NCI-H2196 (cell line): ENCODE results near the gene C2CD4A.

Source experiments
- DNase-seq: peaks from one replicate; lab custom pipeline; 2025; ENCODE audit not compliant: unreplicated experiment; lab: John Stamatoyannopoulos, UW

C2CD4A gene

DNA sequence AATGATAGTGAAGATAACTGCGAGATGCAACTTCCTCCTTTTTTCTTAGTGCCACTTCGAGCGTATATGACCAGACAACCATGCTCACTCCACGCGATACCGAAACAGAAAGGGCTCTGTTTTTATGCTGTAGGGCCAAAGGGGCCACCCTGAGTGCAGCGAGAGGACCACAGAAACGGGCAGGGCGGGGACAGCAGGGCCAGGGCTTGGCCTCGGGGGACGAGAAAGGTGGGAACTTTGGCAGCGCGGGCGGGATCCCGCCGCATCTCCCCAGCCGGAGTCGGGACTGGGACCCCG is 7.0 kb upstream of the C2CD4A start:
- DNase-seq: peak; percentile 6

DNA sequence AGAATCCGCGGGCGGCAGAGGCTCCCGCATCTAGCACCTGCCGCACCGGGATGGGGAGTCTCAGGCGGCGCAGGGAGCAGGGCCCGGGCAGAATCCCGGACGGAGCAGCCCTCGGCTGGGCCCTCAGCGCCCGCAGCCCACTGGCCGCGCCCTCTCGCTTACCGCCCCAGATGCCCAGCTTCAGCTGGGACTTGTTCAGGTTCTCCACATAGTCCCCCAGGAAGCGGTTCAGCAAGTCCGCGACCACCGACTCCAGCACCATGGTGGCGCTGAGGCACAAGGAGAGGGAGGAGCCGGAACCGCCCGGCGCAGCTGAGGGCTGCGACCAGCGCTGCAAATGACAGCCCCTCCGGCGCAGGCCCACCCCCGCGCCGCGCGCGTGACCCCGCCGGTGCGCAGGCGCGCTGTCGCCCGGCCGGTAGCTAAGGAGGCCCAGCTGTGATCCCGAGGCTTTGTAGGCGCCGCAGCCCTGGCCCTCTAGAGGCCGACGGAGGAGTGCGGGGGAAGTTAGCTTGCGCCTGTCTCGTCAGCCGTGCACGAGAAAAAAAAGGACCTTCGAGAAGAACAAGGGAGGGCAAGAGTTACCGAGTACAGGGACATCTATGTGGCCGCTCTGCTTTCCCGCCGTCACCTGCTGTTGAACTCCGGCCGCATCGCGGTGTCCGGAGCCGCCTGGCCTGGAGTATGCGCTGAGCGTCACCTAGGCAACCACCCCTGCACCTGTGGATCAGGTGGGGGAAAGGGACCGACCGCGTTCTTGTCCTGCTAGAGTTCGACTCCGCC is 6.5 kb upstream of the C2CD4A start, which contains the start of gene VPS13C:
VPS13C (minus strand) TSS at position 335 of the 783 bp plus-strand sequence; CDS start at position 262, 73 bp downstream.
- peak; percentile 79 for DNase-seq

DNA sequence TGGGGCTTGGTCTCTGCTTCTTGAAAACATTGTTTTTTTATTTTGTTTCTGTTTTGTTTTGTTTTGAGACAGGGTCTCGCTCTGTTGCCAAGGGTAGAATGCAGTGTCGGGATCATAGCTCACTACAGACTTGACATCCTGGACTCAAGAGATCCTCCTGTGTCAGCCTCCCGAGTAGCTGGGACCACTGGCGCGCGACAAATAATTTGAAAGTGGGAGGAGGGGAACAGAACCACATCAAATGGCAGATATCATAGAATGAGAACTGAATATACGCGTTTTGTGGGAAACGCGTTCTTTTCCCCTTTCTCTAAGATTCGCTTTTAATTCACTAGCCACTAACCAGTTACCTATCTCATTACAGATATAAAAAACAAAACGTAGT is 5.9 kb upstream of the C2CD4A start:
- DNase-seq: no peak

DNA sequence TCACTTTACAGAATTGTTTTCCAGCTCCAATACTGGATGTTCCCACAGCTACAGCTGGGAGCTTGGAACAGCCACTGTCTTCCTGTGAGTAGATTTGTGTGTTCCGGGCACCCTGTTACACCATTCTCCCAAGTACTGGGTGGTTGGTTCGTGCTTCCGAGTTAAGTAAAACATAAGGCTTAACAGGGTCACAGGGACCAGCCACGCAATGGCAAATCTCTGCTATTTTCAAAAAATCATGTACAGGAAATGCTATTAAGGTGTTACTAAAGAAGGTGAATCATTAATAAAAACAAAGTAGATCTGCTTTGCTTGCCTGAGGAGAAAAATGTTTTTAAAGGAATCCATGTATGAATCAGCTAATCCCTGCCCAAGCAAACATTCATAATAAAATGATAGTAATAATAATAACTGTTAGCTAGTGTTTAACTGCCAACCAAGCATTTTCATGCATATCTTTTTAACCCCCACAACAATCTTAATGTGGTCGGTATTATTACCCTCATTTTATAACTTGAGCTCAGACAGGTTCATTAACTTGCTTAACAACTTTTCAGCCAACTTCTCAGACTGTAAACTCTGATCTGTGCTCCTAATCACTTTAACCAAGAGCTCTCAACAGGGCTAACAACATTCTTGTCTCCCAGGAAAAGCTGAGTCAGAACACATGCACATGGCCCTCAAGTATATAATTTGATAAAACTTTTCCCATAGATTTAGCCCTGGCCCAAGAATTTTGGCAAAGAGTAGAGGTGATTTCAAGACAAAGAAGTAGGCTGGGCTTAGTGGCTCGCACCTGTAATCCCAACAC is 2.7 kb upstream of the C2CD4A start:
- DNase-seq: no peak

DNA sequence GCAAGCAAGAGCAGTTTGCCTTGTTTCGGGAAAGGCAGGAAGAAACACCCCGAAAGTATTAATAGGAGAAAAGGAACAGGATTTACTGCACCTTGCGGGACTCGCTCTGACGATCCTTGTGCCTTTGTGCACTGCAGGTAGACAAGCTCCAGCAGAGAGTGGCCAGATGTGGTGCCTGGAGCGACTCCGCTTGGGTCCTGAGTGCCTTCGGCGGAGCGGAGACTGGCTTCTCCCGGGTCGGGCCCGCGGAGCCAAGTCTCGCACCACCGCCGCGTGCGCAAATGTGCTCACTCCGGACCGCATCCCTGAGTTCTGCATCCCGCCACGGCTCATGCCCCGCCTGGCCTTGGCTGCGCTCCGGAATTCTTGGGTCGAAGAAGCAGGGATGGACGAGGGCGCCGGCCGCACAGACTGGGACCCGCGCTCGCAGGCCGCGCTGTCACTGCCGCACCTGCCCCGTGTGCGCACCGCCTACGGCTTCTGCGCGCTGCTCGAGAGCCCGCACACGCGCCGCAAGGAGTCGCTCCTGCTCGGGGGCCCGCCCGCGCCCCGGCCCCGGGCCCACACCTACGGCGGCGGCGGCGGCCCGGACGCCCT is 769 bp downstream of the C2CD4A start:
- peak; percentile 28 for DNase-seq

DNA sequence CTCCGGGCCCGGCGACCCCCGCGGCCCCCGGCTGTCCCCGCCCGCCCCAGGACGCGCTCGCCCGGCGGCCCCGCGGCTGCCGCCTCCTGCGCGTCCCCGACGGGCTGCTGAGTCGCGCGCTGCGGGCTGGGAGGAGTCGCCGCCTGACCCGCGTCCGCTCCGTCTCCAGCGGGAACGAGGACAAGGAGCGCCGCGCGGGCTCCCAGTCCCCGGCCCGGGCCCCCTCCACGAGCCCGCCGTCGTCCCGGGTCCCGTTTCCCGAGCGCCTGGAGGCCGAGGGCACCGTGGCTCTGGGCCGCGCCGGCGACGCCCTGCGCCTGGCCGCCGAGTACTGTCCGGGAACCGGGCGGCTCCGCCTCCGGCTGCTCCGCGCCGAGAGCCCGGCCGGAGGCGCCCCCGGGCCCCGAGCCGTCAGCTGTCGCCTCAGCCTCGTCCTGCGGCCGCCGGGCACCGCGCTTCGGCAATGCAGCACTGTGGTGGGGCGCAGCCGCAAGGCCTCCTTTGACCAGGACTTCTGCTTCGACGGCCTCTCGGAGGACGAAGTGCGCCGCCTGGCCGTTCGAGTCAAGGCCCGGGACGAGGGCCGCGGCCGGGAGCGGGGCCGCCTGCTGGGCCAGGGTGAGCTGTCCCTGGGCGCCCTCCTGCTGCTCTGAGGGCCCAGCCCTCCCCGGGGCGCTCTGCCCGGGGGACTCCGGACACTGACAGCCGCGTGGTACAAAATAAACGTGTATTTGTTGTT is 1.5 kb downstream of the C2CD4A start:
- peak; percentile 43 for DNase-seq

DNA sequence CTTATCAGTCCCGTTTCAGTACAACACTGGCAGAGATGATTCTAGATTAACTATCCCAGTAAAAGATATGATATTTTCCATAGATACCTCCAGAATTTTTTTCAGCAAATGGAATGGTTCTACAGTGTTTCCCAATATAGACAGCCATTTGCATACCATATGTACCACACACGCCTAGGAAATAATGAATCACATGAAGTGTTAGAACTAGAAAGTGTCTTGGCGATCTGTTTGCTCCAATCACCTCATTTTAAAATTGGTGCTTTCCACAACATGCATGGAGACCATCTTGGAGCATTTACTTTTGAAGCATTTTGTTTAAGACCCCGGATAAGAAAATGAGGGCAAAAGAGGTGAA is 2.0 kb downstream of the C2CD4A start:
- no peak for DNase-seq

DNA sequence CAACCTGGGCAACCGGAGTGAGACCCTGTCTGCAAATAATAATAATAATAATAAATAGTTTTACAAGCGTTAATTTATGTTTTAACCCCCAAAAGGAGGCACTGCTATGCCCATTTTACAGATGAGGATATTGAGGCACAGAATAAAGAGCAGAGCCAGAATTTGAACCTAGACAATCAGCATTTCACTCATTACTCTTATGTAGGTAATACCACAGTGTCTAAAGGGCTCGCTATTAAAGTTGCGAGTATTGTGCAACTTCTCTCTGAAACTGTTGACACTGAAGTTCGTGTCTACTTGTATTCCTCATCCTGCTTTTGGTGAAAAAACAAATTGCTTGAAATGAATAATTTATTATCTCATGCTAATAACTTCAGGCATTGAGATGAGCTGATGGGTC is 2.8 kb downstream of the C2CD4A start:
- DNase-seq: no peak

DNA sequence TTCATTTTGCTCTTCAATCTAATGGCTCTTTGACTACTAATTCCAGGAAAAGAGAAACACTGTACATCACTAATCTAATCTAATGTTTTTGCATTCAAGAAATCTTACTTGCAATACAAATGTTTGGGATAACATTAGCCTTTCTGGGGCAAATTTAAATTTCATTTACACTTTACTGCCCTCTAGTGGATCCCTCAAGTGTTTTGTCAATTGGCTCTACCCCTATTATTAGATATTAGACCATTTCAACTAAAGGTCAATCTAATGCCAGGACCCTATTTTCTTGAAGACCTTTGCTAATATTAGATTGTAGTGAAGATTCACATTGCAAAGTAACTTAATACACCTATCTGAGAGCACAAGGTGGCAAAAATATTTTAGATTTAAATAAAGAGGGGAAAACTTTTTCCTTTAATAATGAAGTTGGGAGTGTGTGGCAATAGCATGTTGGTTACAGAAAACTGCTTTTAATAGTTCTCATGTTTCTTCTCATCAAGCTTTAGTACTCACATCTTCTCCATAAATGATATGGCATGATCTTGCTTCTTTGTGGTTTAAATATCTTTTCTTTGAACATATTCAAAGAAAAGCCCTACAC is 5.0 kb downstream of the C2CD4A start:
- peak; percentile 45 for DNase-seq

DNA sequence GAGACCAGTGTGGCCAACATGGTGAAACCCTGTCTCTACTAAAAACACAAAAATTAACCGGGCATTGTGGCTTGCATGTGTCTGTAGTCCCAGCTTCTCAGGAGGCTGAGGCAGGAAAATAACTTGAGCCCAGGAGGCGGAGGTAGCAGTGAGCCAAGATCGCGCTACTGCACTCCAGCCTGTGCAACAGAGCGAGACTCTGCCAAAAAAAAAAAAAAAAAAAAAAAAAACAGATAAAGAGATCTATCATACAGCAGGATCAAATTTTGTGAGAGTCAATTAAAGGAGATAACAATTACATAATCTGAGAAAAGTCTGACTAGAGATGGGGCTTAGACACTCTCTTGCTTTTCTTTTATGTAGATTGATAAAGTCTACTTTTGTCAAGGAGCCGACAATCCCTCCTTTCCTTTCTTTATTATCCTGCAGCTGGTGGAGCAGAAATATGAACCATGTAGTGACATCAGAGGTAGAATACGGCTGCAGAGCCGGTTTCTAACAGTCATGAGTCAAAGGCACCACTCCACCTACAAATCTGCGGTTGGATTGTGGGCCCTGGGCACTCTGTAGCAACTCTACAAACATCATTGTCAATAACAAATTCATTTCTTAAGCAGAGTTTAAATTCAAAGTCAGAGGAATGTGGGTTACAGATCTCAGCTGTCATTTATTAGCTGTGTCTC is 9.0 kb downstream of the C2CD4A start:
- DNase-seq: peak; percentile 70

DNA sequence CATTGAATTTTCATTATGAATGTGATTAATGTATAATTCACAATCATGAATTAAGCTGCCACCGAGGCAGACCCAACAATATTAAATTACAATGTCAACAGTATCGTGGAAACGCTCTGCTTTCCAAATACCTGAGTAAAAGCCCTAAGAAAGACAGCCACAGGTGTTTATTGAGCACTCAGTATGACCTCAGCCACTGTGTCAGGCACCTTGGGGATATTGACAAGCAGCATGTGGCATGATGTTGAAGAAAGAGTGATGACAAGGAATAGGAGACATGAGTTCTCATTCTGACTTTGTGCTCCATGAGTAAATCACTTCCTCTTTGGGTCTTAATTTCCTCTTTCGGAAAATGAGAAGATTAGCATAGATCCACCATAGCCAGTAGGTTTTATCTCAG is 12.8 kb downstream of the C2CD4A start:
- no peak for DNase-seq

DNA sequence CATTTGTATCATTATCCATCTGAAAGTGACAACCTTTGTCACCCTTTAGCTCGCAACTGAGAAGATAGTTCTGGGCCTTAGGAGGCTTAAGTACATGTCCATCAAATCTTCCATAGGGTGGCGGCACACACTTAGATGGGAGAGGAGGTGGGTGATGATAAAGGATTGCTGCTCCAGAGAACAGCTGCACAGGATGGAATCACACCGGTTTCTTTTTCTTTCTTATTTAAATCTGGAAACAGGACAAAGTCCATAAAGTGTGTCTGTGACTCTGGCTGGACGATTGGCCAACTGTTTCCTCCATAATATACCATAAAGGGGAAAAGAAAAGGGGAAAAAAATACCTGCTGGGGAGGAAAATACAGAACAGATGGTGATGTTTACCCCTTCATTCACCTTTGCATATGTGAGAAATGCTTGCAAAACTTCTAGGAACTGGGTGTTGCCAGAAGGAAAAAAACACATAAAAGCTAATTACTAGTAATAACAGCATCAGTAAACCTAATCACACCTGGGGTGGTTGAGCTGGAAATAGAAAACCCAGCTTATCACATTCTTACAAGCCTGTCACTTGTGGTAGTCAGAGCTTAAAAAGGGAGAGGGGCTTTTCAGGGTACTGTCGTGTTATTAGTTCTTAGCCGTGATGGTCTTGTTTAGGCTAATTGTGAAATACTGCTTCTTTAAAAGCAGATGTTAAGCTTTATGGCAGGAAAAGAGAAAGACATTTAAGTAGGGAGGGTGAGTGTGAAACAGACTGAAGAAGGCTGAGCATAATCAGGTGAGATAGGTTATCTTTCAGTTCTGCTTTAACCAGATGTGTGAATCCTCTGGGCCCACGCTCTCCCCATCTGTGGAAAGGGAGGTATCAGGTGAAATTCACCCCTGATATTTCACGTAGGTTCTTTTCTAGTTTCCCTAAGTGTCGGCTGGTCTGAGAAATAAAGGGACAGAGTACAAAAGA is 16.7 kb downstream of the C2CD4A start:
- no peak for DNase-seq

DNA sequence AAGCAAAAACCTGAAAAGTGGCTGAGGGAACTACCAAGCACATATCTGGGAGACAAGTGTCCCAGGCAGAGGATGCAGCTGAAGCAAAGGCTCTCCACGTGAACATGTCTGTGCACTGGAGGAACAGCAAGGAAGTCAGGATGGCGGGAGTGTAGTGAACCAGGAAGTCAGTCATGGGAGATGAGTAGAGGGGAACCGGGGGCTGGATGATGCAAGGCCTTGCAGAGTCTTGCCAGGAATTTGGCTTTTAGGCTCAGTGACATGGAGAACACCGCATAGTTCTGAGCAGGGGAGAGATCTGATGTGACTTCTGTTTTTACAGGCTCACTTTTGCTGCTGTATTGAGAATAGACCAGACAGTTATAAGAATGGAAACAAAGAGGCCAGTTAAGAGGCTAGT is 19.0 kb downstream of the C2CD4A start:
- DNase-seq: no peak

DNA sequence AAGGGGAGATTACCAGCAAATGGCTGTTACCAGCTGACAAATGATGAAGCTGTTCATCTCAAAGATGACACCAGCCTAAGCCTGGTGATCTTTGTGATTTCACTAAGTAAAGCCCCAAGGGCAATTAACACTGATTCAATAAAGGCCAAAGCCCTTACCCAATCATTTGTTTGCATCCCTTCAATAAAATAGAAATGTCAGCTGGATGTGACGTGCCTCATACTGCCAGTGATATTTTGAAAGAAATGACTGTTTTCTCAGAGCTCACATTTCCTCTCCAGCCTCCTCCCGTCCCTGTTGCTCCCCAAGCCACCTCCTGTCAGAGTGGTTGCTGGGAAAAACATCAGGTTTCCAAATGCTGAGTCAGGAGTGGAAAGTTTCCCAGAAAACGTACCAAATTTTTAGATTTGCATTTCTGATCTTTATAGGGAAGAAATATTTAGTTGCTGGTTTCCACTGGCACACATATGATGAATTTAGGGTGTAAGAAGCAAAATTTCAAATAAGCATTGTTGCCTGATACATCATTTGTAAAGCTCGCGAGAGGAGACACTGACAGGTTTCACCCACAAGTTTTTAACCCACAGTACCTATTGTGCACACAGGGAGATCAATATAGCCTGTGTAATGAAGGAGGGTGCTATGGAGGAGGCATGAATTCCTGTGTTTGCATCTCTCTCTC is 21.0 kb downstream of the C2CD4A start:
- peak; percentile 12 for DNase-seq

DNA sequence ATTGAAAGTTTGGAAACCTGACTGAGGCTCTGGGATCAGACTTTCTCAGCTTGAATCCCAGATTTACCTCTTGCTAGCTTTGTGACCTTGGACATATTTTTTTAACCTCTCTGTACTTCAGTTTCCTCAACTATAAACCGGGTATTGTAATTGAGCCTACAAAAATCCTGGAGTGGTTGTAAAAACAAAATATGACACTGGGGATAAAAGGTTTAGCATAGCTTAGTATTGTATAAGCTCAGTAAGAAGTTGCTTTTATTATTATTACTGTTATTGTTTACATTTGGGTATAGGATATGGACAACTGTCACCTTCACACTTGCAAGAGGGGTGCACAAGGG is 21.5 kb downstream of the C2CD4A start:
- no peak for DNase-seq

DNA sequence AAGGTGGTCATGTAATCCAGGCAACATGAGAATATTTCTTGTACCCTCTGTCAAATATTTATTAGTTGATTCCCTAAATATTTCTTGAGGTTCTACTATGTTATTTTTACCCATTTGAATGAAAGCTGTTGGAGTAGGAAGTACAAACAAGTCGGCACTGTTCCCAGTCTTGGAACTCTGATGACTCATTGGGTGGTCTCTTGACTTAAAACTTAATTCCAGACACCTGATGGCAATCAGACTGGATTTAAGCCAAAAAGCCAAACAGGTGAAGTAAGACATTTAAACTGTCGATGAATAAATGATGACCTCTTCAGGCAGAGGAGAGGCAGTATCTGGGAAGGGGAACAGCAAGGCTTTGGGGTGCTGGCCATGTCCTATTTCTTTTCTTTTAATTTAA is 22.8 kb downstream of the C2CD4A start:
- no peak for DNase-seq

DNA sequence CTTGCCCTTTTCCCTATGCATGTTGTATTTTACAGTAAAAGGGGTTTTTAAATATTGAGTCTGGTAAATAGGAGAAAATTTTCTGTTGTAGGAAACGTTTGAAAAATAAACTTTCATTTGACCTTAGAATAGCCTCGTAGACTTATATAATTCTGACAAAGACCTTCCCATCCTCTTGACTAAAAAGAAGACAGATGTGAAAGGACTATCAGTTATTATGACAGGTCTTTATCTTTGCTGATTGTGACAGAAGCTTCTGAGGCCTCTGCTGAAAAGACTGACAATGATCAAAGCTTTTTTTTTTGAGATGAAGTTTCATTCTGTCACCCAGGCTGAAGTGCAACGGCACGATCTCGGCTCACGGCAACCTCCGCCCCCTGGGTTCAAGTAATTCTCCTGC is 24.2 kb downstream of the C2CD4A start:
- DNase-seq: no peak

DNA sequence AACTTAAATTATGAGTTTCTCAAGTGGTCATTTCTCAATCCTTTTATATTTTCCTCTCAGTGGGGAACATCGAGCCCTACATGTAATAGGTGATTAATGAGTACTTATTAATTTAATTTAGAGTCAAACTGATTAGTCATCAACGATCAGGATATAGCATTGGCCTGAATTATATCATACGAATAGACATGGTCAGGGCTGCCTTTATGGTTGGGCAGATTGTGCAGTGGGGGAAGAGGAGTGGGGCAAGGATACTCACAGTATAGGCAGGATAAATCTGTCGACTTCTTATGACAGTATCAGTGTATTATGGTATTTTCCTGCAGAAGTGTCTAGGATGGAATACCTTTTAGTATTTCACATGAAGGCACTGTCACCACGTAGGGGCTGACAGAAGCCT is 27.0 kb downstream of the C2CD4A start:
- no peak for DNase-seq

DNA sequence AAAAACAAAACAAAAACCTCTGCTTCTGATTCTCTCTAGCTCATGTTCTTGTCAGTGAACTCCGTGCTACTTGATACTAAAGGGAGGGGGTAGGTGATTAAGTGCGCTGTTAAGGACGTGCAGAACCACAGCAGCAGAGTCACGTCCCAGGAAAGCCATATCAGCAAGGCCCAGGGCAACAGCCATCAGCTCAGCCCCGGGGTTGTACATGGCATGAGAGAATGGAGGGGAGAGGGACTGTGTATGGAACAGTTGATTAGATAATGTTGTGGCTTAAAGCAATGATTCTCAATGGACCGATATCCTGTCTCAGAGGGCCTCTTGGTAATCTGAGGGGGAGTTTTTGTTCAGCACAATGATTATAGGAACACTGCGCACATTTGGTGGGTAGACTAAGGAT is 27.6 kb downstream of the C2CD4A start:
- DNase-seq: no peak
